Endothelial cell of umbilical vein (primary cell): Measurements from ENCODE around the gene COL6A2.

Experiments
- EZH2 ChIP-seq: IDR thresholded peaks from 2 replicates; pipeline ENCODE4 v1.6.1; 2012; ENCODE audit warnings: borderline replicate concordance, low read depth, mild to moderate bottlenecking, moderate library complexity, low read length, inconsistent platforms; ENCODE audit not compliant: severe bottlenecking
- JUN ChIP-seq: IDR thresholded peaks from 2 replicates; pipeline ENCODE4 v1.6.1; 2011; ENCODE audit warnings: borderline replicate concordance, low read depth; ENCODE audit not compliant: insufficient read length, insufficient read depth
- MAX ChIP-seq: IDR thresholded peaks from 2 replicates; pipeline ENCODE4 v1.6.1; 2011; ENCODE audit not compliant: insufficient read depth, insufficient read length
- MYC ChIP-seq: IDR thresholded peaks from one replicate; pipeline ENCODE4 v1.6.1; 2011; ENCODE audit warnings: mild to moderate bottlenecking, low read depth, low read length
- POLR2A ChIP-seq: IDR thresholded peaks from 2 replicates; pipeline ENCODE4 v1.6.1; 2012; ENCODE audit warnings: low read depth, mild to moderate bottlenecking, control low read depth, low read length
- POLR2AphosphoS5 ChIP-seq: IDR thresholded peaks from 2 replicates; pipeline ENCODE4 v1.6.1; 2012; ENCODE audit warnings: low read depth, mild to moderate bottlenecking, control low read depth, low read length, moderate library complexity; ENCODE audit not compliant: insufficient read depth
- TF ChIP-seq, protein P1 (sequence below), 2 donors: IDR thresholded peaks; 1 replicate in 1 of 2; 2 replicates in 1 of 2; pipeline ENCODE4 v1.5.1; 2011; ENCODE audit warnings: low read length in 2 of 2, mild to moderate bottlenecking in 2 of 2, moderate library complexity in 2 of 2, control low read depth in 1 of 2, inconsistent platforms in 1 of 2, low read depth in 1 of 2; ENCODE audit not compliant: insufficient read depth in 1 of 2; ENCODE audit errors: extremely low read depth in 1 of 2

GRCh38 chr21:46061063-46061462 is 36.8 kb upstream of the COL6A2 start:
- TF ChIP-seq, protein P1, sequence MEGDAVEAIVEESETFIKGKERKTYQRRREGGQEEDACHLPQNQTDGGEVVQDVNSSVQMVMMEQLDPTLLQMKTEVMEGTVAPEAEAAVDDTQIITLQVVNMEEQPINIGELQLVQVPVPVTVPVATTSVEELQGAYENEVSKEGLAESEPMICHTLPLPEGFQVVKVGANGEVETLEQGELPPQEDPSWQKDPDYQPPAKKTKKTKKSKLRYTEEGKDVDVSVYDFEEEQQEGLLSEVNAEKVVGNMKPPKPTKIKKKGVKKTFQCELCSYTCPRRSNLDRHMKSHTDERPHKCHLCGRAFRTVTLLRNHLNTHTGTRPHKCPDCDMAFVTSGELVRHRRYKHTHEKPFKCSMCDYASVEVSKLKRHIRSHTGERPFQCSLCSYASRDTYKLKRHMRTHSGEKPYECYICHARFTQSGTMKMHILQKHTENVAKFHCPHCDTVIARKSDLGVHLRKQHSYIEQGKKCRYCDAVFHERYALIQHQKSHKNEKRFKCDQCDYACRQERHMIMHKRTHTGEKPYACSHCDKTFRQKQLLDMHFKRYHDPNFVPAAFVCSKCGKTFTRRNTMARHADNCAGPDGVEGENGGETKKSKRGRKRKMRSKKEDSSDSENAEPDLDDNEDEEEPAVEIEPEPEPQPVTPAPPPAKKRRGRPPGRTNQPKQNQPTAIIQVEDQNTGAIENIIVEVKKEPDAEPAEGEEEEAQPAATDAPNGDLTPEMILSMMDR (IDR thresholded peaks at IDR 0.05; ENCODE audit: extremely low read depth in 1 of 2, insufficient read depth in 1 of 2, low read depth in 1 of 2, low read length in 2 of 2), result no peak
- TF ChIP-seq POLR2A (no peak), POLR2AphosphoS5 (no peak), EZH2 (no peak), MYC (no peak), JUN (no peak), MAX (no peak)
